Epithelial cell of proximal tubule (primary cell): ENCODE measurements around the gene ZFYVE28. TPM values are rescaled to one million over a fixed set of nuclear protein-coding genes. Genes with fewer than 3 reads are reported as not detected.

ENCODE experiments used
- DNase-seq: peaks from one replicate; pipeline ENCODE4 v3.0.0-alpha.2; 2011; ENCODE audit warnings: low read depth
- H3K4me3 ChIP-seq: 2 replicates; pipeline ENCODE4 v1.5.1; 2011; ENCODE audit warnings: low read depth, mild to moderate bottlenecking, low read length
- CTCF ChIP-seq: conservative IDR thresholded peaks from 2 replicates; pipeline ENCODE4 v1.5.1; 2012; ENCODE audit warnings: low read depth, mild to moderate bottlenecking, low read length
- total RNA-seq: library from RNA; depleted of rRNA; stranded (reverse); fragments of >200 nt; gene quantifications from 2 replicates; pipeline ENCODE4 v1.2.3, GENCODE V29; 2015

The ZFYVE28 gene
- total RNA-seq, 1 donor from 2014 or later = 0.58 TPM

GRCh38 chr4:2250357-2251072, 167.9 kb downstream of the ZFYVE28 start:
- H3K4me3 ChIP-seq = no peak overlapping the region
- DNase-seq = no peak
- no peak for TF ChIP-seq CTCF

- no peak for DNase-seq
- no peak for TF ChIP-seq CTCF
These were observed 168.7 kb downstream of the ZFYVE28 start for GRCh38 chr4:2249526-2250356.

GRCh38 chr4:2248821-2249261, 169.6 kb downstream of the ZFYVE28 start:
- no peak for TF ChIP-seq CTCF
- H3K4me3 ChIP-seq = no peak overlapping the region
- DNase-seq = no peak

More at GRCh38 chr4:2249526-2250356, 168.7 kb downstream of the ZFYVE28 start:
- no peak overlapping the region for H3K4me3 ChIP-seq

- no peak for DNase-seq
- no peak overlapping the region for H3K4me3 ChIP-seq
- no peak for TF ChIP-seq CTCF
These were observed 170.2 kb downstream of the ZFYVE28 start for GRCh38 chr4:2248044-2248780.

GRCh38 chr4:2247128-2248043, 171.1 kb downstream of the ZFYVE28 start:
- DNase-seq = no peak
- no peak overlapping the region for H3K4me3 ChIP-seq

More at GRCh38 chr4:2247128-2248043, 171.1 kb downstream of the ZFYVE28 start:
- TF ChIP-seq CTCF = no peak
